ENCODE measurements around the gene JUN.

GRCh38 chr1:58746182-58746581 lies 37.7 kb downstream of the JUN start:
- TF ChIP-seq CTCF (IDR thresholded peaks at IDR 0.05) (no peak), POLR2AphosphoS5 (IDR thresholded peaks at IDR 0.05) (no peak), POLR2A (IDR thresholded peaks at IDR 0.05) (no peak), EP300 (IDR thresholded peaks at IDR 0.05) (no peak)
